ENCODE results near the gene EHF. TPM values are rescaled to one million over a fixed set of nuclear protein-coding genes. Genes with fewer than 3 reads are reported as not detected.

The EHF gene
- total RNA-seq, 1 donor from 2014 or later = 0.25 TPM

DNA sequence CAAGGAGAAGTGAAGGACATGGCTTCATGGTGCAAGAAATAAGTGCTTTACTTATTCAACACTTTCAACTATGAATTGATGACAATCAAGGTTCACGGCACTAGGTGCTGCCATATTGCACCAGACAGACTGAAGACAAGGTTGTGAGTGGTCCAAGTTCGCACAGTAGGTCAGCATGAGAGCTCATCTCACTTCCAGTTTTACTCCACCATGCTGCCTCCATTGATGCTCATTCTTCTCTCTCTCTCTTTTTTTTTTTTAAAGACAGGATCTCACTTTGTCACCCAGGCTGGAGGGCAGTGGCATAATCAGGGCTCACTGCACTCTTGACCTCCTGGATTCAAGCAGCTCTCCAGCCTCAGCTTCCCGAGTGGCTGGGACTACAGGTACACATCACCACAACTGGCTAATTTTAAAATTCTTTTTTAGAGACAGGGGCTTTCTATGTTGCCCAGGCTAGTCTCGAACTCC is 47.7 kb downstream of the EHF start:
- no peak for DNase-seq (ENCODE audit: low read depth)
- no peak overlapping the region for H3K27ac ChIP-seq (ENCODE audit: low read depth, low read length)
- no peaks in the 10 kb centered on the region for H3K4me1 ChIP-seq (ENCODE audit: insufficient read depth, low read length)
- H4K20me1 ChIP-seq (ENCODE audit: insufficient read depth, low read length) = no peaks in the 10 kb centered on the region
- no peaks in the 10 kb centered on the region for H3K27me3 ChIP-seq (ENCODE audit: insufficient read depth, low read length)
- no peaks in the 10 kb centered on the region for H3K79me2 ChIP-seq (ENCODE audit: insufficient read depth, low read length)
- H3K9me3 ChIP-seq (ENCODE audit: insufficient read depth, low read depth, low read length) = no peaks in the 10 kb centered on the region
- no peak overlapping the region for H3K4me3 ChIP-seq (ENCODE audit: insufficient read depth, low read depth, low read length)
- H3K4me1 Mint-ChIP-seq (ENCODE audit: low read depth, unreplicated experiment) = peaks cover 3% of the 10 kb centered on the region
- H3K36me3 ChIP-seq (ENCODE audit: insufficient read depth, low read length) = no peaks in the 10 kb centered on the region
- FAIRE-seq = no peak
- no peak for TF ChIP-seq EZH2 (IDR thresholded peaks at IDR 0.05; ENCODE audit: insufficient read depth, low read length)
- TF ChIP-seq, protein P1, sequence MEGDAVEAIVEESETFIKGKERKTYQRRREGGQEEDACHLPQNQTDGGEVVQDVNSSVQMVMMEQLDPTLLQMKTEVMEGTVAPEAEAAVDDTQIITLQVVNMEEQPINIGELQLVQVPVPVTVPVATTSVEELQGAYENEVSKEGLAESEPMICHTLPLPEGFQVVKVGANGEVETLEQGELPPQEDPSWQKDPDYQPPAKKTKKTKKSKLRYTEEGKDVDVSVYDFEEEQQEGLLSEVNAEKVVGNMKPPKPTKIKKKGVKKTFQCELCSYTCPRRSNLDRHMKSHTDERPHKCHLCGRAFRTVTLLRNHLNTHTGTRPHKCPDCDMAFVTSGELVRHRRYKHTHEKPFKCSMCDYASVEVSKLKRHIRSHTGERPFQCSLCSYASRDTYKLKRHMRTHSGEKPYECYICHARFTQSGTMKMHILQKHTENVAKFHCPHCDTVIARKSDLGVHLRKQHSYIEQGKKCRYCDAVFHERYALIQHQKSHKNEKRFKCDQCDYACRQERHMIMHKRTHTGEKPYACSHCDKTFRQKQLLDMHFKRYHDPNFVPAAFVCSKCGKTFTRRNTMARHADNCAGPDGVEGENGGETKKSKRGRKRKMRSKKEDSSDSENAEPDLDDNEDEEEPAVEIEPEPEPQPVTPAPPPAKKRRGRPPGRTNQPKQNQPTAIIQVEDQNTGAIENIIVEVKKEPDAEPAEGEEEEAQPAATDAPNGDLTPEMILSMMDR (IDR thresholded peaks at IDR 0.05; ENCODE audit: insufficient read depth, low read depth, low read length) = no peak
- no peak overlapping the region for H3K9ac ChIP-seq (ENCODE audit: low read length)
- no peak overlapping the region for H3K27ac Mint-ChIP-seq (ENCODE audit: unreplicated experiment)
- no peak overlapping the region for H3K4me3 Mint-ChIP-seq (ENCODE audit: unreplicated experiment)
- H3K27me3 Mint-ChIP-seq (ENCODE audit: low read depth, unreplicated experiment) = peaks cover 5% of the 10 kb centered on the region
- H2AFZ ChIP-seq (ENCODE audit: low read depth, low read length) = no peak overlapping the region
- peaks cover 3% of the 10 kb centered on the region for H3K9me3 Mint-ChIP-seq (ENCODE audit: unreplicated experiment)
- H3K4me2 ChIP-seq (ENCODE audit: low read length) = no peak overlapping the region
- no peaks in the 10 kb centered on the region for H3K36me3 Mint-ChIP-seq (ENCODE audit: low read depth, unreplicated experiment)

DNA sequence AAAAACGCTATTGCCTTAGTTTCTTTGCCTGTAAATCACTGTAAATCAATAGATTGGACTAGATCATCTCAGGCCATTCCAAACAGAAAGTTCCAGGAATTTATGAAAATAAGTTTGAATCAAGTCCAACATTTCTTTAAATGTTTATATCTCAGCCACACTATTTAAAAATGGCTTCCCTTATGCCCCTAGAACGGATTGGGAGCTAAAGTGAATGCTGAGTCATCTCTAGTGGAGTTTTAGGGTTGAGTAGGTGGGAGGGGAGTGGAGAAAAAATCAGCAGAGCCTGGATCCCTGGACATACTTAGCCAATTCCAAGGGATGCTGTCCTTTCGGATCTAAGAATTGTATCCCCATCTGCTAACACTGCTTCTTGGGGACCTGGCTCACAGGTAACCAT is 48.6 kb downstream of the EHF start:
- H3K9me3 ChIP-seq (ENCODE audit: insufficient read depth, low read depth, low read length) = no peaks in the 10 kb centered on the region
- H3K9me3 Mint-ChIP-seq (ENCODE audit: unreplicated experiment) = peaks cover 3% of the 10 kb centered on the region
- H3K9ac ChIP-seq (ENCODE audit: low read length) = no peak overlapping the region
- H3K27ac ChIP-seq (ENCODE audit: low read depth, low read length) = no peak overlapping the region
- H3K27me3 Mint-ChIP-seq (ENCODE audit: low read depth, unreplicated experiment) = peaks cover 5% of the 10 kb centered on the region
- no peak overlapping the region for H3K4me3 Mint-ChIP-seq (ENCODE audit: unreplicated experiment)
- no peak for FAIRE-seq
- H3K4me1 Mint-ChIP-seq (ENCODE audit: low read depth, unreplicated experiment) = peaks cover 3% of the 10 kb centered on the region
- no peaks in the 10 kb centered on the region for H3K36me3 ChIP-seq (ENCODE audit: insufficient read depth, low read length)
- H3K27ac Mint-ChIP-seq (ENCODE audit: unreplicated experiment) = no peak overlapping the region
- H3K4me2 ChIP-seq (ENCODE audit: low read length) = no peak overlapping the region
- H3K36me3 Mint-ChIP-seq (ENCODE audit: low read depth, unreplicated experiment) = no peaks in the 10 kb centered on the region
- no peak overlapping the region for H3K4me3 ChIP-seq (ENCODE audit: insufficient read depth, low read depth, low read length)
- H3K27me3 ChIP-seq (ENCODE audit: insufficient read depth, low read length) = no peaks in the 10 kb centered on the region
- TF ChIP-seq EZH2 (IDR thresholded peaks at IDR 0.05; ENCODE audit: insufficient read depth, low read length) = no peak
- H3K4me1 ChIP-seq (ENCODE audit: insufficient read depth, low read length) = no peaks in the 10 kb centered on the region
- no peak for DNase-seq (ENCODE audit: low read depth)
- H2AFZ ChIP-seq (ENCODE audit: low read depth, low read length) = no peak overlapping the region
- no peaks in the 10 kb centered on the region for H3K79me2 ChIP-seq (ENCODE audit: insufficient read depth, low read length)
- no peaks in the 10 kb centered on the region for H4K20me1 ChIP-seq (ENCODE audit: insufficient read depth, low read length)

DNA sequence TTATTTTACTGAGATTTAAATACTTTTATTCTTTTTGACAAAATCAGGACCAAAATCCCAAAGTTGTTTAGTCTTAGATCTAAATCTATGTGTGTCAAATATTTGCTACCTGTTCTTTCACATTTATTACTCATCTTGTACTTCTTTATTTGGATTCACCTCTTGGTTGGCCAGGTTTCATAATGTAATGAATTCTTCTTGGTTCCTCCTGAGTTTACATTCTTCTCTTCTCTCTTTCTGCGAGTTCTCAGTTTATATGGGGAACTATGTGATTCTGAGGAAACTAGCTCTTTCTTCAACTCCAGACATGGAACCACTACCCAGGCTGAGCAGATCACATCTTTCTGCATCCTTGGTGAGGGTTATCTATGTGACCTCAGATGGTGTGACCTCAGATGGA is 50.2 kb downstream of the EHF start:
- FAIRE-seq (no peak), DNase-seq (ENCODE audit: low read depth) (no peak)
- no peaks in the 10 kb centered on the region for H3K36me3 Mint-ChIP-seq (ENCODE audit: low read depth, unreplicated experiment)
- Histone ChIP-seq H3K4me3 (ENCODE audit: insufficient read depth, low read depth, low read length) (no peak overlapping the region), H3K9me3 (ENCODE audit: insufficient read depth, low read depth, low read length) (no peaks in the 10 kb centered on the region), H3K27ac (ENCODE audit: low read depth, low read length) (no peak overlapping the region), H2AFZ (ENCODE audit: low read depth, low read length) (no peak overlapping the region), H4K20me1 (ENCODE audit: insufficient read depth, low read length) (no peaks in the 10 kb centered on the region), H3K27me3 (ENCODE audit: insufficient read depth, low read length) (no peaks in the 10 kb centered on the region), H3K79me2 (ENCODE audit: insufficient read depth, low read length) (no peaks in the 10 kb centered on the region), H3K4me1 (ENCODE audit: insufficient read depth, low read length) (no peaks in the 10 kb centered on the region), H3K36me3 (ENCODE audit: insufficient read depth, low read length) (no peaks in the 10 kb centered on the region), H3K4me2 (ENCODE audit: low read length) (no peak overlapping the region), H3K9ac (ENCODE audit: low read length) (no peak overlapping the region)
- no peak for TF ChIP-seq EZH2 (IDR thresholded peaks at IDR 0.05; ENCODE audit: insufficient read depth, low read length)
- TF ChIP-seq, protein P1 (IDR thresholded peaks at IDR 0.05; ENCODE audit: insufficient read depth, low read depth, low read length) = no peak
- H3K27ac Mint-ChIP-seq (ENCODE audit: unreplicated experiment) = no peak overlapping the region
- peaks cover 5% of the 10 kb centered on the region for H3K27me3 Mint-ChIP-seq (ENCODE audit: low read depth, unreplicated experiment)
- H3K9me3 Mint-ChIP-seq (ENCODE audit: unreplicated experiment) = peaks cover 3% of the 10 kb centered on the region
- H3K4me1 Mint-ChIP-seq (ENCODE audit: low read depth, unreplicated experiment) = peaks cover 3% of the 10 kb centered on the region
- no peak overlapping the region for H3K4me3 Mint-ChIP-seq (ENCODE audit: unreplicated experiment)
